SK-N-SH treated with all-trans-retinoic acid at 6 μM for 48 hours (cell line): ENCODE results near the gene ANKRD6.

Source experiments
- BACH2 ChIP-seq: fragments of 250-450 bp; sonication (Bioruptor Pico); IDR thresholded peaks from 2 replicates; pipeline ENCODE4 v1.9.0; 2021; ENCODE audit warnings: mild to moderate bottlenecking, borderline replicate concordance
- CSDC2 ChIP-seq: fragments of 250-450 bp; sonication (Bioruptor Pico); IDR thresholded peaks from 2 replicates; pipeline ENCODE4 v1.5.0; 2020; ENCODE audit warnings: mild to moderate bottlenecking, moderate library complexity
- GLIS3 ChIP-seq: fragments of 250-450 bp; sonication (Bioruptor Pico); IDR thresholded peaks from 2 replicates; pipeline ENCODE4 v1.5.0; 2020; ENCODE audit warnings: mild to moderate bottlenecking, moderate library complexity
- ISL1 ChIP-seq: fragments of 250-450 bp; sonication (Bioruptor Pico); IDR thresholded peaks from 2 replicates; pipeline ENCODE4 v2.1.2; 2022; ENCODE audit warnings: mild to moderate bottlenecking, moderate library complexity
- OSR1 ChIP-seq: fragments of 250-450 bp; sonication (Bioruptor Pico); IDR thresholded peaks from 2 replicates; pipeline ENCODE4 v1.8.0; 2022; ENCODE audit warnings: moderate library complexity, mild to moderate bottlenecking, inconsistent platforms
- PATZ1 ChIP-seq: fragments of 250-450 bp; sonication (Bioruptor Pico); IDR thresholded peaks from 2 replicates; pipeline ENCODE4 v1.8.0; 2020; ENCODE audit warnings: mild to moderate bottlenecking, moderate library complexity, borderline replicate concordance
- RARB ChIP-seq: fragments of 250-450 bp; sonication (Bioruptor Pico); IDR thresholded peaks from 2 replicates; pipeline ENCODE4 v1.8.0; 2021; ENCODE audit warnings: mild to moderate bottlenecking, moderate library complexity
- SNAI2 ChIP-seq: fragments of 250-450 bp; sonication (Bioruptor Pico); IDR thresholded peaks from 2 replicates; pipeline ENCODE4 v1.5.0; 2020; ENCODE audit warnings: mild to moderate bottlenecking, moderate library complexity
- TOX ChIP-seq: fragments of 250-450 bp; sonication (Bioruptor Pico); IDR thresholded peaks from 2 replicates; pipeline ENCODE4 v1.8.0; 2021; ENCODE audit warnings: mild to moderate bottlenecking, moderate library complexity, borderline replicate concordance
- ZC3H10 ChIP-seq: fragments of 250-450 bp; sonication (Bioruptor Pico); IDR thresholded peaks from 2 replicates; pipeline ENCODE4 v1.5.1; 2021; ENCODE audit warnings: mild to moderate bottlenecking, moderate library complexity
- ZFP30 ChIP-seq: fragments of 450-650 bp; formaldehyde crosslinking; IDR thresholded peaks from 2 replicates; pipeline ENCODE4 v1.5.0; 2022; ENCODE audit warnings: mild to moderate bottlenecking, moderate library complexity
- ZNF70 ChIP-seq: fragments of 450-650 bp; formaldehyde crosslinking; IDR thresholded peaks from 2 replicates; pipeline ENCODE4 v1.5.0; 2020; ENCODE audit warnings: mild to moderate bottlenecking, moderate library complexity
- TF ChIP-seq, protein P1 (sequence below): fragments of 250-450 bp; sonication (Bioruptor Pico); IDR thresholded peaks from 2 replicates; pipeline ENCODE4 v1.5.1; 2020; ENCODE audit warnings: low read depth, mild to moderate bottlenecking, moderate library complexity

GRCh38 chr6:89449193-89449592 lies 16.2 kb downstream of the ANKRD6 start:
- TF ChIP-seq ZNF70 (CRISPR knock-in tag) (no peak), SNAI2 (no peak), ZFP30 (CRISPR knock-in tag) (no peak), BACH2 (no peak), CSDC2 (CRISPR knock-in tag) (no peak), GLIS3 (CRISPR knock-in tag) (no peak), OSR1 (CRISPR knock-in tag) (no peak), ZC3H10 (no peak), PATZ1 (CRISPR knock-in tag) (no peak), RARB (CRISPR knock-in tag) (no peak), TOX (no peak), ISL1 (no peak)
- TF ChIP-seq, protein P1, sequence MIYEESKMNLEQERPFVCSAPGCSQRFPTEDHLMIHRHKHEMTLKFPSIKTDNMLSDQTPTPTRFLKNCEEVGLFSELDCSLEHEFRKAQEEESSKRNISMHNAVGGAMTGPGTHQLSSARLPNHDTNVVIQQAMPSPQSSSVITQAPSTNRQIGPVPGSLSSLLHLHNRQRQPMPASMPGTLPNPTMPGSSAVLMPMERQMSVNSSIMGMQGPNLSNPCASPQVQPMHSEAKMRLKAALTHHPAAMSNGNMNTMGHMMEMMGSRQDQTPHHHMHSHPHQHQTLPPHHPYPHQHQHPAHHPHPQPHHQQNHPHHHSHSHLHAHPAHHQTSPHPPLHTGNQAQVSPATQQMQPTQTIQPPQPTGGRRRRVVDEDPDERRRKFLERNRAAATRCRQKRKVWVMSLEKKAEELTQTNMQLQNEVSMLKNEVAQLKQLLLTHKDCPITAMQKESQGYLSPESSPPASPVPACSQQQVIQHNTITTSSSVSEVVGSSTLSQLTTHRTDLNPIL, result no peak
